SK-N-MC (cell line): ENCODE measurements around the gene CLCN3.

ENCODE experiments used
- EZH2 ChIP-seq: fragments of 200-600 bp; sonication (generic); IDR thresholded peaks from one replicate; pipeline ENCODE4 v1.6.1; 2017; ENCODE audit warnings: antibody characterized with exemption
- FOXP2 ChIP-seq: optimal IDR thresholded peaks from 2 replicates; pipeline ENCODE3; 2011; ENCODE audit warnings: mild to moderate bottlenecking, moderate library complexity; ENCODE audit not compliant: insufficient read depth; ENCODE audit errors: extremely low read length, control extremely low read depth
- POLR2AphosphoS5 ChIP-seq: IDR thresholded peaks from 2 replicates; pipeline ENCODE4 v1.6.1; 2012; ENCODE audit warnings: mild to moderate bottlenecking, low read depth, low read length, borderline replicate concordance

GRCh38 chr4:169661761-169662160 is 41.4 kb downstream of the CLCN3 start:
- TF ChIP-seq EZH2 (no peak), POLR2AphosphoS5 (no peak), FOXP2 (no peak)
